ENCODE results near the gene C5orf58.

The C5orf58 gene

GRCh38 chr5:170286386-170286925, 53.7 kb downstream of the C5orf58 start:
- no peak for TF ChIP-seq CTCF (IDR thresholded peaks at IDR 0.05; ENCODE audit: insufficient read depth, low read depth, low read length, missing control alignments)
- DNase-seq (ENCODE audit: low read depth): no peak

GRCh38 chr5:170287532-170287931, 54.7 kb downstream of the C5orf58 start:
- DNase-seq (ENCODE audit: low read depth): no peak
- no peak for TF ChIP-seq CTCF (IDR thresholded peaks at IDR 0.05; ENCODE audit: insufficient read depth, low read depth, low read length, missing control alignments)
- no peak overlapping the region for H3K4me3 ChIP-seq (ENCODE audit: low read length)

More at GRCh38 chr5:170286386-170286925, 53.7 kb downstream of the C5orf58 start:
- H3K4me3 ChIP-seq (ENCODE audit: low read length): no peak overlapping the region

- no peak overlapping the region for H3K4me3 ChIP-seq (ENCODE audit: low read length)
- DNase-seq (ENCODE audit: low read depth): no peak
- no peak for TF ChIP-seq CTCF (IDR thresholded peaks at IDR 0.05; ENCODE audit: insufficient read depth, low read depth, low read length, missing control alignments)
Observed at GRCh38 chr5:170288151-170288550, 55.4 kb downstream of the C5orf58 start.

GRCh38 chr5:170288551-170288950, 55.8 kb downstream of the C5orf58 start:
- DNase-seq (ENCODE audit: low read depth): no peak
- no peak for TF ChIP-seq CTCF (IDR thresholded peaks at IDR 0.05; ENCODE audit: insufficient read depth, low read depth, low read length, missing control alignments)
- no peak overlapping the region for H3K4me3 ChIP-seq (ENCODE audit: low read length)

- no peak for TF ChIP-seq CTCF (IDR thresholded peaks at IDR 0.05; ENCODE audit: insufficient read depth, low read depth, low read length, missing control alignments)
- no peak for DNase-seq (ENCODE audit: low read depth)
- no peak overlapping the region for H3K4me3 ChIP-seq (ENCODE audit: low read length)
Observed at GRCh38 chr5:170289121-170289520, 56.3 kb downstream of the C5orf58 start.

GRCh38 chr5:170289764-170290163, 57.0 kb downstream of the C5orf58 start:
- no peak for DNase-seq (ENCODE audit: low read depth)

More at GRCh38 chr5:170289764-170290163, 57.0 kb downstream of the C5orf58 start:
- TF ChIP-seq CTCF (IDR thresholded peaks at IDR 0.05; ENCODE audit: insufficient read depth, low read depth, low read length, missing control alignments): no peak
- no peak overlapping the region for H3K4me3 ChIP-seq (ENCODE audit: low read length)

Measured in epithelial cell of esophagus (primary cell).